PC-9 (cell line): Measurements from ENCODE around the gene EOLA2. TPM values are rescaled to one million over a fixed set of nuclear protein-coding genes. Genes with fewer than 3 reads are reported as not detected.

Source experiments
- Bru-seq: library from RNA; stranded (reverse); fragments of 400-500 nt; gene quantifications from one replicate; lab custom pipeline; 2021; lab: Mats Ljungman, UMichigan
- BruChase-seq, 2 experiments: library from RNA; stranded (reverse); fragments of 400-500 nt; gene quantifications; one replicate each; lab custom pipeline; 2021; lab: Mats Ljungman, UMichigan
- BruUV-seq: library from RNA; stranded (reverse); fragments of 400-500 nt; replicated peaks from 2 replicates; lab custom pipeline; 2021; lab: Mats Ljungman, UMichigan
- CTCF ChIA-PET: fragments of 300-600 bp; sonication (Branson Sonifier 250); formaldehyde crosslinking; loops from one replicate; lab custom pipeline; 2022; ENCODE audit warnings: antibody characterized with exemption; lab: Charles Lee
- POLR2A ChIA-PET: fragments of 300-600 bp; sonication (Branson Sonifier 250); formaldehyde crosslinking; loops from one replicate; lab custom pipeline; 2022; ENCODE audit warnings: antibody characterized with exemption; ENCODE audit not compliant: unreplicated experiment; lab: Charles Lee
- DNase-seq, 2 experiments: peaks; one replicate each; pipeline versions ENCODE4 v3.0.0 to v3.0.0-alpha.2; 2015 to 2022; ENCODE audit warnings: mixed read lengths in 1 of 2
- H2AFZ ChIP-seq: fragments of 200-600 bp; sonication (generic); 2 replicates; pipeline ENCODE4 v1.8.1; 2017; ENCODE audit warnings: antibody characterized with exemption
- H3F3A ChIP-seq: fragments of 200-600 bp; sonication (generic); 2 replicates; pipeline ENCODE4 v1.8.1; 2017; ENCODE audit warnings: antibody characterized with exemption, mild to moderate bottlenecking, low read depth; ENCODE audit not compliant: insufficient read depth
- H3K27ac ChIP-seq: fragments of 200-600 bp; sonication (generic); 2 replicates; pipeline ENCODE4 v1.6.1; 2016; ENCODE audit warnings: mixed run types
- H3K27me3 ChIP-seq: fragments of 200-600 bp; sonication (generic); 2 replicates; pipeline ENCODE4 v1.6.1; 2016; ENCODE audit warnings: low read depth, mixed run types; ENCODE audit not compliant: insufficient read depth
- H3K36me3 ChIP-seq: fragments of 200-600 bp; sonication (generic); 2 replicates; pipeline ENCODE4 v1.6.1; 2016; ENCODE audit warnings: low read depth, mixed run types
- H3K4me1 ChIP-seq: fragments of 200-600 bp; sonication (generic); replicated peaks from 2 replicates; pipeline ENCODE4 v1.6.1; 2016; ENCODE audit warnings: mixed run types; ENCODE audit not compliant: insufficient read depth
- H3K4me2 ChIP-seq: fragments of 200-600 bp; sonication (generic); 2 replicates; pipeline ENCODE4 v1.6.1; 2017; ENCODE audit warnings: mixed run types
- H3K4me3 ChIP-seq: fragments of 200-600 bp; sonication (generic); 2 replicates; pipeline ENCODE4 v1.6.1; 2016; ENCODE audit warnings: mixed run types
- H3K79me2 ChIP-seq: fragments of 200-600 bp; sonication (generic); 2 replicates; pipeline ENCODE4 v1.6.1; 2017; ENCODE audit warnings: low read depth, mixed run types
- H3K9me2 ChIP-seq: fragments of 200-600 bp; sonication (generic); 2 replicates; pipeline ENCODE4 v1.8.1; 2017; ENCODE audit warnings: mild to moderate bottlenecking; ENCODE audit not compliant: insufficient read depth
- H3K9me3 ChIP-seq: fragments of 200-600 bp; sonication (generic); 2 replicates; pipeline ENCODE4 v1.8.1; 2016; ENCODE audit warnings: low read depth; ENCODE audit not compliant: insufficient read depth
- H4K20me1 ChIP-seq: fragments of 200-600 bp; sonication (generic); 2 replicates; pipeline ENCODE4 v1.8.1; 2017; ENCODE audit not compliant: insufficient read depth
- EZH2 ChIP-seq: fragments of 200-600 bp; sonication (generic); IDR thresholded peaks from 2 replicates; pipeline ENCODE4 v1.8.0; 2017; ENCODE audit warnings: antibody characterized with exemption, low read depth
- intact Hi-C: fragments of 100-400 bp; cut with micrococcal nuclease; formaldehyde crosslinking; loops from one replicate; pipeline ENCODE4 v1.10.0; 2022; ENCODE audit not compliant: unreplicated experiment
- long read RNA-seq: library from polyadenylated mRNA; stranded (forward); transcript quantifications from one replicate; pipeline ENCODE4 v2.0.0, GENCODE V29; 2022
- total RNA-seq: library from RNA; stranded (reverse); gene quantifications from 2 replicates; pipeline ENCODE4 v1.2.3, GENCODE V29; 2021
- TF ChIP-seq, protein P1 (sequence below): fragments of 200-600 bp; sonication (generic); conservative IDR thresholded peaks from 2 replicates; pipeline ENCODE4 v1.6.1; 2017; ENCODE audit warnings: mixed run types, antibody characterized with exemption, mild to moderate bottlenecking, moderate library complexity

EOLA2 gene
- total RNA-seq = 44.3 and 49.2 TPM in 2 replicates
- percentile 66 among the genes with signal in this experiment for Bru-seq, nascent RNA
- BruChase-seq, experiment 1, labeled RNA remaining after a 2-hour chase = percentile 78 among the genes with signal in this experiment
- percentile 86 among the genes with signal in this experiment for BruChase-seq, experiment 2, labeled RNA remaining after a 6-hour chase
- long read RNA-seq, transcript CXorf40B-203 (5 exons, 1,653 nt) = major isoform, 32 of 68 reads
- long read RNA-seq, transcript CXorf40B-205 (6 exons, 1,440 nt) = minor isoform, 8 of 68 reads
- long read RNA-seq, transcript CXorf40B-202 (5 exons, 1,316 nt) = minor isoform, 8 of 68 reads
- long read RNA-seq, partial matches to known transcripts = 2 of 68 reads
- long read RNA-seq, other reads (novel, unspliced or antisense) = 17 of 68 reads

DNA sequence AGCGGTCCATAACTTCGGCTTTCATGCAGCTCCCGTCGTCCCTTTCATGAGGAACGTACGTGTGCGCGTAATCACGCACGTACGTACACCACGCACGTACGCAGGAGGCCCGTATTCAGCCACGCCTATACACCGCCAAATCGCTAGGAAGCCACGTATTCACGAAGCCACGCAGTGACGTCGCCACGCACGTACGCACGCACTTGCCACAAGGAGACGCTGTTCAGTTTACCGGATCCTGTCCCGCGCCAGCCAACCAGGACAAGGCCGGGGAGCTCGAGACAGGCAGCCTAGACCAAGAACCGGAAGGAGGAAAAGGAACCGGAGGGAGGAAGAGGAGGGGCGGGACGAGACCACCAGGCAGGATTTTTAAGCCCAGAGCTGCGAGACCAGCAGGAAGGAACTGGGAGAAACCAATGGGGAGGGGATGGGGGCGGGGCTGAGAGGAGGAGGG lies at the start of gene EOLA2:
Gene EOLA2 (minus strand): TSS at position 65 of the 454 bp plus-strand sequence. CDS start 4,617 bp downstream, outside the sequence.
- H3K36me3 ChIP-seq = no peaks in the 10 kb centered on the region
- H3K27me3 ChIP-seq = no peaks in the 10 kb centered on the region
- BruUV-seq = no TSS peak
- H3K9me2 ChIP-seq = no peaks in the 10 kb centered on the region
- peak within 1 kb of the TSS; percentile 85 for H3K4me3 ChIP-seq
- no peak for TF ChIP-seq EZH2
- TF ChIP-seq, protein P1, sequence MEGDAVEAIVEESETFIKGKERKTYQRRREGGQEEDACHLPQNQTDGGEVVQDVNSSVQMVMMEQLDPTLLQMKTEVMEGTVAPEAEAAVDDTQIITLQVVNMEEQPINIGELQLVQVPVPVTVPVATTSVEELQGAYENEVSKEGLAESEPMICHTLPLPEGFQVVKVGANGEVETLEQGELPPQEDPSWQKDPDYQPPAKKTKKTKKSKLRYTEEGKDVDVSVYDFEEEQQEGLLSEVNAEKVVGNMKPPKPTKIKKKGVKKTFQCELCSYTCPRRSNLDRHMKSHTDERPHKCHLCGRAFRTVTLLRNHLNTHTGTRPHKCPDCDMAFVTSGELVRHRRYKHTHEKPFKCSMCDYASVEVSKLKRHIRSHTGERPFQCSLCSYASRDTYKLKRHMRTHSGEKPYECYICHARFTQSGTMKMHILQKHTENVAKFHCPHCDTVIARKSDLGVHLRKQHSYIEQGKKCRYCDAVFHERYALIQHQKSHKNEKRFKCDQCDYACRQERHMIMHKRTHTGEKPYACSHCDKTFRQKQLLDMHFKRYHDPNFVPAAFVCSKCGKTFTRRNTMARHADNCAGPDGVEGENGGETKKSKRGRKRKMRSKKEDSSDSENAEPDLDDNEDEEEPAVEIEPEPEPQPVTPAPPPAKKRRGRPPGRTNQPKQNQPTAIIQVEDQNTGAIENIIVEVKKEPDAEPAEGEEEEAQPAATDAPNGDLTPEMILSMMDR = peak; percentile 84
- ChIA-PET CTCF (interaction anchor here (0.6 to 2.6 kb wide), 4 partner anchors 314 to 745 kb away, joined by 3 to 23 read pairs (median 6); no protein-coding TSS in a partner anchor), POLR2A (interaction anchor here (0.5 to 1.1 kb wide), 11 partner anchors 175 to 755 kb away, joined by 3 to 20 read pairs (median 4); partner anchors contain the start of genes EOLA1 and MTMR1)
- H3K79me2 ChIP-seq = peaks cover 13% of the 10 kb centered on the region
- DNase-seq = peak; percentile 96 to 99
- no peaks in the 10 kb centered on the region for H3K9me3 ChIP-seq
- no peaks in the 10 kb centered on the region for H4K20me1 ChIP-seq
- H3K4me2 ChIP-seq = peak within 1 kb of the TSS; percentile 74
- no peaks in the 10 kb centered on the region for H3F3A ChIP-seq
- H2AFZ ChIP-seq = peak within 1 kb of the TSS; percentile 81
- H3K27ac ChIP-seq = peak within 1 kb of the TSS; percentile 95
- peaks cover 4% of the 10 kb centered on the region; the same call in 1 of the 2 replicates for H3K4me1 ChIP-seq
- intact Hi-C loops = no loop called here

DNA sequence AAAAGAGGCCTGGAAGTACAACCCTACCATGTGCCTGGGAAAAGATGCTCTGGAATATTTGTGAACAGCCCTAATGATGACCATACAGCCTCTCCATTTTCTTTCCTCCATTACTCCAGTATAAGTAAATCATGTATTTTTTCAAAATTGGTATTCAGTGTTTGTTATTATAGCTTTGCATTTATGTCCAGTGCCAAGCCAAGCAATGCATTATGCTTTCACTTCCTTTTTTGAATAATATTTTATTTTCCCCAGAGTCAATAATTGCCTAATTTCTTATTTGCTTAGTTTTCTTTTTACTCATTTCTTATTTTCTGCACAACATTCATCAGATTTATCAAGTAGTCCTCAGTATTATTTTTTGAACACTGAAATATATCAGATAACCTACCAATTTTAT lies 49.3 kb upstream of the EOLA2 start:
- intact Hi-C loops = no loop called here
- Histone ChIP-seq H3K9me2 (0 out of 2 replicates have a peak, but pooled peaks cover 4% of the 10 kb centered on the region), H3K4me1 (no peaks in the 10 kb centered on the region), H3K4me3 (no peak overlapping the region), H3K79me2 (no peaks in the 10 kb centered on the region), H4K20me1 (no peaks in the 10 kb centered on the region), H3K9me3 (no peaks in the 10 kb centered on the region), H3K27ac (no peak overlapping the region), H3K4me2 (no peak overlapping the region), H2AFZ (no peak overlapping the region), H3F3A (no peaks in the 10 kb centered on the region), H3K36me3 (no peaks in the 10 kb centered on the region), H3K27me3 (no peaks in the 10 kb centered on the region)
- BruUV-seq = no TSS peak
- no peak for DNase-seq
- TF ChIP-seq, protein P1 = no peak
- TF ChIP-seq EZH2 = no peak
- ChIA-PET POLR2A (no interaction called here), CTCF (no interaction called here)

DNA sequence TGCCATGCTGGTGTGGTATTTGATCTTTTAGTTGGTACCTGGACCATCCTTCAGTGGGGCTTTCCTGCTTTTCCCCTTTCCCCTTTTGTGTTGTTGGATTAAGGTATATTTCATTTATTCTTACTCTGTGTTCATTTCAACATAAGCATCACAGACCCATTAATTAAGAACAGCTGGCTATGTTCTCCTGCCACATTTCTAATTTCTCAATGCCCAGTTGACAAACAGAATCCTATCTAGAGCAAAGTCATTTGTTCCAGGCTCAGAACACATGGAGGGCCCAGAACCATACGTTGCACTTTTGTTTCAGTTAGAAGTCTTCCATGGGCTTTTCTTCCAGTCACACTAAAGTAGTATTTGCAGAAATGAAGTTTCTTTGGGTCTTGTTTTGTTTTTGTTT lies 46.1 kb upstream of the EOLA2 start:
- Histone ChIP-seq H2AFZ (no peak overlapping the region), H3K4me1 (no peaks in the 10 kb centered on the region), H3K27ac (no peak overlapping the region), H3K9me3 (no peaks in the 10 kb centered on the region), H3K9me2 (no peaks in the 10 kb centered on the region), H3K4me3 (no peak overlapping the region), H3K36me3 (no peaks in the 10 kb centered on the region), H3F3A (no peaks in the 10 kb centered on the region), H3K27me3 (no peaks in the 10 kb centered on the region), H3K4me2 (no peak overlapping the region), H3K79me2 (no peaks in the 10 kb centered on the region), H4K20me1 (no peaks in the 10 kb centered on the region)
- no TSS peak for BruUV-seq
- ChIA-PET POLR2A (no interaction called here), CTCF (no interaction called here)
- no peak for DNase-seq
- TF ChIP-seq, protein P1 = no peak
- no peak for TF ChIP-seq EZH2
- intact Hi-C loops = no loop called here
